SK-N-MC (cell line): ENCODE measurements around the gene RGSL1.

Experiments used
- EZH2 ChIP-seq: fragments of 200-600 bp; sonication (generic); IDR thresholded peaks from one replicate; pipeline ENCODE4 v1.6.1; 2017; ENCODE audit warnings: antibody characterized with exemption
- POLR2AphosphoS5 ChIP-seq: IDR thresholded peaks from 2 replicates; pipeline ENCODE4 v1.6.1; 2012; ENCODE audit warnings: mild to moderate bottlenecking, low read depth, low read length, borderline replicate concordance

DNA sequence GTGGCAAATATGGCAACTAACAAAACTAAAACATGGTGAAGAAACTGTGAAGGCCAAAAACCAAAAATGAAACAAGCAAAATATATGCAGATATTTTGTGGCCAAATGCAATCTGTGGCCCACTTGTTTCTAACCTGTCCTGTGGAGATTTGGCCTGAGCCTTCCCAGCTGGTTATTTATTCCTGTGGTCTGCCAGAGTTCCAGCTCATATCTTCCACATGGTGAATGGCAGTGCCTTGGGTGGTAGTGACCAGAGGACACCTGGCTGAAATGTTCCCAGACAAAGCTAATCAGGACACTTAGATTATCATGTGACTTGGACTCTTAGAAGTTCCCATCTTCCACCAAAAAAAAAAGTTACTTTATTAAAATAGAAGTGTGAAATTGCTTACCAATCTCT, 99.4 kb downstream of the RGSL1 start:
- no peak for TF ChIP-seq POLR2AphosphoS5
- TF ChIP-seq EZH2, result no peak
